Prostate gland (tissue), 2 donors: ENCODE results near the gene ZNF576. TPM values are rescaled to one million over a fixed set of nuclear protein-coding genes. Genes with fewer than 3 reads are reported as not detected.

ENCODE experiments used
- DNase-seq: peaks from one replicate; pipeline ENCODE4 v3.0.0-alpha.2; 2019; ENCODE audit warnings: low spot score
- H3K27ac ChIP-seq, 2 donors: fragments of 200-600 bp; sonication (generic); 2 replicates each; pipeline ENCODE4 v1.5.1; 2017 to 2019
- H3K27me3 ChIP-seq: fragments of 200-600 bp; sonication (generic); replicated peaks from 2 replicates; pipeline ENCODE4 v1.5.1; 2019; ENCODE audit not compliant: insufficient read depth
- H3K36me3 ChIP-seq, 2 donors: fragments of 200-600 bp; sonication (generic); 1 replicate in 1 of 2; 2 replicates in 1 of 2; pipeline versions ENCODE4 v1.5.1 to v1.8.1; 2017 to 2019
- H3K4me1 ChIP-seq: fragments of 200-600 bp; sonication (generic); replicated peaks from 2 replicates; pipeline ENCODE4 v1.5.1; 2019
- H3K4me3 ChIP-seq, 2 donors: fragments of 200-600 bp; sonication (generic); 2 replicates each; pipeline ENCODE4 v1.5.1; 2017 to 2019
- H3K9me3 ChIP-seq: fragments of 200-600 bp; sonication (generic); 2 replicates; pipeline ENCODE4 v1.5.1; 2017
- POLR2A ChIP-seq: fragments of 450-650 bp; IDR thresholded peaks from one replicate; pipeline ENCODE4 v1.6.1; 2016; ENCODE audit warnings: antibody characterized with exemption, mild to moderate bottlenecking
- POLR2AphosphoS5 ChIP-seq: sonication (generic); formaldehyde crosslinking; IDR thresholded peaks from one replicate; pipeline ENCODE4 v1.6.1; 2017; ENCODE audit warnings: antibody characterized with exemption
- WGBS: methylation state at CpG from one replicate; pipeline ENCODE4 v1.1.5; 2018; 5-methylcytosine and 5-hydroxymethylcytosine counted together
- intact Hi-C: fragments of 100-400 bp; cut with DNase I; formaldehyde crosslinking; loops from one replicate; pipeline ENCODE4 v1.14.2; 2022
- total RNA-seq, 2 donors: library from RNA; depleted of rRNA; stranded (reverse); fragments of >200 nt; gene quantifications; one replicate each; pipeline ENCODE4 v1.1.0, GENCODE V29; 2016
- TF ChIP-seq, protein P1 (sequence below), 4 experiments: fragments of 200-600 bp in 2 of 4; fragments of 450-650 bp in 2 of 4; sonication (generic) in 2 of 4; IDR thresholded peaks; 1 replicate in 3 of 4; 2 replicates in 1 of 4; pipeline ENCODE4 v1.5.1; 2016 to 2019; ENCODE audit warnings: antibody characterized with exemption in 4 of 4, mild to moderate bottlenecking in 2 of 4, moderate library complexity in 2 of 4

The ZNF576 gene
- total RNA-seq, 2 donors from 2014 or later: 25.1 to 30.6 TPM

DNA sequence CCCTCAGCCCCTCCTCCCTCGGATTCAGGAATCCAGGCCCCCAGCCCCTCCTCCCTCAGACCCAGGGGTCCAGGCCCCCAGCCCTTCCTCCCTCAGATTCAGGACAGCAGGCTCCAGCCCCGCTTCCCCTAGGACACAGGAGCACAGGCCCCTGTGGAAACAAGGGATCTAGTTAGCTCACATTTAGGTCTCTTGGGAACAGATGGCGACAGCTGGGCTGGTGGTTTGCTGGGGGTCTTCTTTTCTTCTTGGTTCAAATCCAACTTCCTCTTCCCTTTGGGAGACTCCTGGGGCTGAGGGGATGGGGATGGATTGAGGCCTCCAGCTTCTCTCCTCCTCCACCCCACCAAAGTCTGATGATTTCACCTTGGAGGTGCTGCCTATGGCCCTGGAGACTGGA lies 43.8 kb upstream of the ZNF576 start:
- Histone ChIP-seq H3K36me3 (peaks cover 6 to 11% of the 10 kb centered on the region in 2 donors), H3K9me3 (no peaks in the 10 kb centered on the region), H3K27me3 (no peaks in the 10 kb centered on the region), H3K4me3 (no peak overlapping the region), H3K27ac (no peak overlapping the region), H3K4me1 (no peaks in the 10 kb centered on the region)
- DNase-seq: no peak
- intact Hi-C loops: no loop called here
- no peak for TF ChIP-seq POLR2A
- no peak for TF ChIP-seq POLR2AphosphoS5
- TF ChIP-seq, protein P1, sequence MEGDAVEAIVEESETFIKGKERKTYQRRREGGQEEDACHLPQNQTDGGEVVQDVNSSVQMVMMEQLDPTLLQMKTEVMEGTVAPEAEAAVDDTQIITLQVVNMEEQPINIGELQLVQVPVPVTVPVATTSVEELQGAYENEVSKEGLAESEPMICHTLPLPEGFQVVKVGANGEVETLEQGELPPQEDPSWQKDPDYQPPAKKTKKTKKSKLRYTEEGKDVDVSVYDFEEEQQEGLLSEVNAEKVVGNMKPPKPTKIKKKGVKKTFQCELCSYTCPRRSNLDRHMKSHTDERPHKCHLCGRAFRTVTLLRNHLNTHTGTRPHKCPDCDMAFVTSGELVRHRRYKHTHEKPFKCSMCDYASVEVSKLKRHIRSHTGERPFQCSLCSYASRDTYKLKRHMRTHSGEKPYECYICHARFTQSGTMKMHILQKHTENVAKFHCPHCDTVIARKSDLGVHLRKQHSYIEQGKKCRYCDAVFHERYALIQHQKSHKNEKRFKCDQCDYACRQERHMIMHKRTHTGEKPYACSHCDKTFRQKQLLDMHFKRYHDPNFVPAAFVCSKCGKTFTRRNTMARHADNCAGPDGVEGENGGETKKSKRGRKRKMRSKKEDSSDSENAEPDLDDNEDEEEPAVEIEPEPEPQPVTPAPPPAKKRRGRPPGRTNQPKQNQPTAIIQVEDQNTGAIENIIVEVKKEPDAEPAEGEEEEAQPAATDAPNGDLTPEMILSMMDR (IDR thresholded peaks at IDR 0.05): no peak
- 96% methylated on average over 3 of the region's 3 CpGs for WGBS

- intact Hi-C loops: no loop called here
- peaks cover 6 to 11% of the 10 kb centered on the region in 2 donors for H3K36me3 ChIP-seq
- TF ChIP-seq, protein P1 (IDR thresholded peaks at IDR 0.05): no peak
- TF ChIP-seq POLR2A: no peak
- TF ChIP-seq POLR2AphosphoS5: no peak
- no peaks in the 10 kb centered on the region for H3K27me3 ChIP-seq
- H3K4me3 ChIP-seq: no peak overlapping the region
- H3K27ac ChIP-seq: no peak overlapping the region
- DNase-seq: no peak
- no peaks in the 10 kb centered on the region for H3K9me3 ChIP-seq
- no peaks in the 10 kb centered on the region for H3K4me1 ChIP-seq
- WGBS: 86% methylated on average over 4 of the region's 4 CpGs
Observed at GRCh38 chr19:43553656-43554055, 42.7 kb upstream of the ZNF576 start.

DNA sequence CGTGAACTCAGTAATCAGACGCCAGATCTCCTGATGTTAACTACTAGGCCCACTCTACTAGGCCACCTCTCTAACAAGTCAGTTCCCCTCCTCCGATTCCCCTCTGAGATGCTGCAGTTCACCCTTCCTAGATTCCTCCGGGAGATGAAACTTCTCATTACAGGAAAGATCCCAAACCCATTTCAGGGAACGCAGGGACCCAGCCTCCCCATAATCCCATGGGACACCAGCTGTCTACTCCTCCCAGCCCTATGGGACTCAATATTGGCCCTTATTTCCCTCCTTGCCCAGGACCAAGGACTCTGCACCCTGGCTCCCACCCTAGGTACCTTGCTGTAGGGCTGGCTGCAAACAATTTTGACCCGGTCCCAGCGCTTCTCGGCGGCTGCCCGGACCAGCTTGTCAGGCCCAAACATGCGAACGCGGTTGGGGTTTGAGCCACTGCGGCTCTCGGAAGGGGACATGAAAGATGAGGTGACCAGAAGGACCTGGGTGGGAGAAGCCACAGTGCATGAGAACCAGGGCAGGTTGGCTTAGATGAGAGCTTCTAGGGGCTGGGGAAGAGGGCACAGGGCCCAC lies 42.0 kb upstream of the ZNF576 start:
- DNase-seq: no peak
- intact Hi-C loops: no loop called here
- Histone ChIP-seq H3K27ac (no peak overlapping the region), H3K4me1 (no peaks in the 10 kb centered on the region), H3K36me3 (peaks cover 6 to 11% of the 10 kb centered on the region in 2 donors), H3K4me3 (no peak overlapping the region), H3K9me3 (no peaks in the 10 kb centered on the region), H3K27me3 (no peaks in the 10 kb centered on the region)
- 92% methylated on average over 15 of the region's 15 CpGs for WGBS
- no peak for TF ChIP-seq POLR2AphosphoS5
- TF ChIP-seq POLR2A: no peak
- TF ChIP-seq, protein P1 (IDR thresholded peaks at IDR 0.05): no peak

GRCh38 chr19:43555185-43555770 lies 41.1 kb upstream of the ZNF576 start:
- TF ChIP-seq POLR2AphosphoS5: peak; percentile 34
- TF ChIP-seq POLR2A: no peak
- TF ChIP-seq, protein P1 (IDR thresholded peaks at IDR 0.05): peak in 3 of 4 experiments; percentile 56 to 62 (median 57)
- 34% methylated on average over 8 of the region's 8 CpGs for WGBS
- Histone ChIP-seq H3K36me3 (peaks cover 6 to 11% of the 10 kb centered on the region in 2 donors), H3K9me3 (no peaks in the 10 kb centered on the region), H3K27me3 (no peaks in the 10 kb centered on the region), H3K4me3 (no peak overlapping the region), H3K4me1 (no peaks in the 10 kb centered on the region), H3K27ac (no peak overlapping the region)
- intact Hi-C loops: no loop called here
- peak; percentile 68 for DNase-seq

DNA sequence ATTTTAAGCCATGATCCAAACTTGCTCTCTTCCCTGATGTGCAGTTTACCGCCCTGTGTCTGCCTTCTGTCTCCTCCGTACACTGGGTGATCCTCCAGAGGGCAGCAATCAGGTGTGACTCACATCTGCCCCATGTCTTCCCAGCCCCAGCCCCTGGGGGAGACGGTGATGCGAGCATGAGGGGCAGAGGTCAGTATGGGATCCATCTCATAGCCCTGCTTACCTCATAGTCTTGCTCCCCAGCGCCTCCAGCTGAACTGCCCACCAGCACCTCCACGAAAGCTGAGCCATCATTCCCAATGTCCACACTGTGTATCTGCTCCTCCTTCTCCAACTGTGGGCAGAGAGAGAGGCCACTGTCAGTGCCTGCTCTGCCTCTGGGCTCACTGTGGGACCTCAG lies 35.7 kb upstream of the ZNF576 start:
- no peaks in the 10 kb centered on the region for H3K36me3 ChIP-seq
- no peak for DNase-seq
- no peak overlapping the region for H3K27ac ChIP-seq

More for the DNA sequence above, 35.7 kb upstream of the ZNF576 start:
- 84% methylated on average over 6 of the region's 6 CpGs for WGBS
- no peaks in the 10 kb centered on the region for H3K27me3 ChIP-seq
- H3K9me3 ChIP-seq: no peaks in the 10 kb centered on the region
- intact Hi-C loops: no loop called here
- no peaks in the 10 kb centered on the region for H3K4me1 ChIP-seq
- TF ChIP-seq, protein P1 (IDR thresholded peaks at IDR 0.05): no peak
- TF ChIP-seq POLR2A (no peak), POLR2AphosphoS5 (no peak)
- no peak overlapping the region for H3K4me3 ChIP-seq
